A549 treated with ZK216348 at 1 μM for 4 hours (cell line): ENCODE data around the gene IGFL4. TPM values are rescaled to one million over a fixed set of nuclear protein-coding genes. Genes with fewer than 3 reads are reported as not detected.

Experiments
- total RNA-seq: library from RNA; stranded (reverse); fragments of 200-300 nt; extraction: Qiagen RNA extraction; gene quantifications from 5 replicates; pipeline ENCODE4 v1.2.3, GENCODE V29; 2022; ENCODE audit warnings: low read depth

Gene IGFL4
- 0.24 to 0.65 TPM (median 0.39 TPM) in 5 replicates for total RNA-seq

DNA sequence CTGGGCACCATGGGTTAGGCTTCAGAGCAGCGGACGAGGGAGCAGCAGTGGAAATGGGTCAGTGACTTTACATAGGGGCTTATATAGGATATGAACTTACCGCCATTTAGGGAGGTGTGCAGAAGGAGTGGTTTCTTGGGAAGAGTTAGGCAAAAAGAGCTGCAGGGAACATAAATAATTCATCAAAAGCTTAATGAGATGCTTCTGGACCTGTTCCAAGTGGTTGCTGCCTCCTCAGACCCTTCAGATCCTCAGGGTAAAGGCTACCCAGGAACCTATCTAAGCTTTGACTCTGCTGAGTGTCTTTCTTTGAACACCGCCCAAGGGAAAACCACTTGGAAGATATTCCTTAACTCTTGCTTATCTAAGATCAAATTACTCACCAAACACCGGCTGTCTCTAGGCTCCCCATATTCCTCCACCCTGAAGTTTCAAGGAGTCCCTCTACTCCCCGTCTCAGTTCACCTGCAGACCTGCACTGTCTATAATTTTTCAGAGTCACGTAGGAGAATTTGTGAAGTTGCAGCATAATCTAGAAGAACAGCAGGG lies at the start of gene IGFL4:
Gene IGFL4 (minus strand): TSS at position 51 of the 549 bp plus-strand sequence. CDS start 40 bp downstream, at position 11.

GRCh38 chr19:46022431-46023310 lies 18.1 kb downstream of the IGFL4 start, which contains the start of gene PGLYRP1:
Gene PGLYRP1 (minus strand): TSS chr19:46023053. CDS start chr19:46023021, 32 bp downstream.

DNA sequence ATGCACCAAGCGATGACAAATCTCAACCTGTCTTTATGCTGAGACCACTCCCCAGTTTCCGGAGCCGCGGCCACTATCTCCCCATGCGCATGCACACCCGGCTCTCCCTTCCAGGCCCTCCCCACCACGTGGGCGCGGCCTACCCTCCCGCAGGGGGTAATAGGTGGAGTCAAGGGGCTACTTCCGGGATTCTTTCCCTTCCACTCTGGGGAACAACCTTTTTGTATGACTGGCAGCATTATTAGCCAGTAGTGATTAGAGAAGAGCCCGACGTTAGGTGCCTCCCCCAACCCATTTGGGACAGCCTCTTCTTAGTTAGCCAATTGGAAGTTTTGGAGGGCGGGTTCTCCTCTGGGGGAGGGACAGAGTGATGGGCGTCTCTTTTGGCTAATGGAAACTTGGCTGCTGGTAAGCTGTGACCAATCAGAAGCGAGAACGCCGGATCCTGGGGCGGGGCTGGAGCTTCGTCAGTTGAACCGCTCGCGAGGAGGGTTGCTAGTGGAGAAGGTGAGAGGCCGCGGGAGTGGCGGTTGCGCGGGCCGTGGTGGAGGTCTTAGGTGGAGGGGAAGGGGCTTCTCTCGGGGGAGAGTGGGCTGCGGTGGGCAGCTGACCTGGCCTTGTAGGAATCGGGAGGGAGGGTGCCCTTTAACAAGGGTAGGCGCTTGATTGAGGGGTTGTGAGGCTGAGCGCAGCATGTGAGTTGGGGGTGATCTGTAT lies 45.6 kb downstream of the IGFL4 start, which contains the start of gene CCDC61:
Gene CCDC61 (plus strand): TSS at position 470 of the 717 bp plus-strand sequence. CDS start 7,552 bp downstream, outside the sequence.

Other genes starting within 250 kb of the IGFL4 start
- gene DMWD, start 248.2 kb downstream of the IGFL4 start, total RNA-seq: 14.9 to 44.2 TPM (median 40.3 TPM) in 5 replicates
- not detected in 5 replicates for gene RSPH6A, start 225.7 kb downstream of the IGFL4 start, total RNA-seq
- gene SYMPK, start 177.9 kb downstream of the IGFL4 start, total RNA-seq: 41.7 to 81.9 TPM (median 75.7 TPM) in 5 replicates
- gene FOXA3, start 176.7 kb downstream of the IGFL4 start, total RNA-seq: 0.35 to 0.93 TPM (median 0.72 TPM) in 5 replicates
- 14.9 to 40.5 TPM (median 38.1 TPM) in 5 replicates for gene IRF2BP1, start 154.9 kb downstream of the IGFL4 start, total RNA-seq
- gene MYPOP, start 138.4 kb downstream of the IGFL4 start, total RNA-seq: 5.9 to 11.8 TPM (median 10.4 TPM) in 5 replicates
- not detected in 5 replicates for gene NANOS2, start 126.2 kb downstream of the IGFL4 start, total RNA-seq
- 0.21 to 0.38 TPM (median 0.29 TPM) in 5 replicates for gene NOVA2, start 67.1 kb downstream of the IGFL4 start, total RNA-seq
- gene CCDC61, start 45.5 kb downstream of the IGFL4 start, total RNA-seq: 2.6 to 6.1 TPM (median 4.8 TPM) in 5 replicates
- not detected in 5 replicates for gene PGLYRP1, start 17.9 kb downstream of the IGFL4 start, total RNA-seq
- gene IGFL3, start 83.7 kb upstream of the IGFL4 start, total RNA-seq: not detected in 5 replicates
- gene IGFL2, start 107.2 kb upstream of the IGFL4 start, total RNA-seq: 0.50 to 1.3 TPM (median 0.73 TPM) in 5 replicates
- gene IGFL1, start 188.7 kb upstream of the IGFL4 start, total RNA-seq: 1.3 to 3.8 TPM (median 2.4 TPM) in 5 replicates